Measurements from ENCODE around the gene ANKRD10.

Gene ANKRD10

DNA sequence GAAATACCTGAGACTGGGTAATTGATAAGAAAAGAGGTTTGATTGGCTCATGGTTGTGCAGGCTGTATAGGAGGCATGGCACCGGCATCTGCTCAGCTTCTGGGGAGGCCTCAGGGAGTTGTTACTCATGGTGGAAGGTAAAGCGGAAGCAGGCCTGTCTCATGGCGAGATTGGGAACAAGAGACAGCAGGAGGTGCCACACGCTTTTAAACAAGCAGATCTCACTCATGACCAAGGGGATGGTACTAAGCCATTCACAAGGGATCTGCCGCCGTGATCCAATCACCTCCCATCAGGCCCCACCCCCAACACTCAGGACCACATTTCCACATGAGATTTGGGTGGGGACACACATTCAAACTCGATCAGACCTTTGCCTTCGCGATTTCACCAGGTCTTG is 86.2 kb downstream of the ANKRD10 start:
- DNase-seq = no peak

Data from NCI-H345 (cell line).